Hepatocyte (in vitro differentiated cells): Measurements from ENCODE around the gene CNTNAP2. TPM values are rescaled to one million over a fixed set of nuclear protein-coding genes. Genes with fewer than 3 reads are reported as not detected.

Experiments
- DNase-seq: peaks from one replicate; pipeline ENCODE4 v3.0.0-alpha.2; 2016; ENCODE audit warnings: low spot score
- H2AFZ ChIP-seq: fragments of 200-600 bp; sonication (generic); 2 replicates; pipeline ENCODE4 v1.6.0; 2016; ENCODE audit warnings: antibody characterized with exemption, mild to moderate bottlenecking
- H3K27ac ChIP-seq: fragments of 200-600 bp; sonication (generic); 2 replicates; pipeline ENCODE4 v1.5.1; 2016; ENCODE audit warnings: mild to moderate bottlenecking
- H3K27me3 ChIP-seq: fragments of 200-600 bp; sonication (generic); 2 replicates; pipeline ENCODE4 v1.6.1; 2016
- H3K36me3 ChIP-seq: fragments of 200-600 bp; sonication (generic); replicated peaks from 2 replicates; pipeline ENCODE4 v1.5.1; 2016; ENCODE audit warnings: low read depth; ENCODE audit not compliant: insufficient read depth
- H3K4me1 ChIP-seq: fragments of 200-600 bp; sonication (generic); 2 replicates; pipeline ENCODE4 v1.5.1; 2016; ENCODE audit warnings: mild to moderate bottlenecking, moderate library complexity; ENCODE audit not compliant: insufficient read depth
- H3K4me2 ChIP-seq: fragments of 200-600 bp; sonication (generic); 2 replicates; pipeline ENCODE4 v1.6.0; 2016
- H3K4me3 ChIP-seq: fragments of 200-600 bp; sonication (generic); 2 replicates; pipeline ENCODE4 v1.5.1; 2016; ENCODE audit warnings: mild to moderate bottlenecking
- H3K79me2 ChIP-seq: fragments of 200-600 bp; sonication (generic); 2 replicates; pipeline ENCODE4 v1.6.0; 2017; ENCODE audit warnings: mild to moderate bottlenecking
- H3K9me2 ChIP-seq: fragments of 200-600 bp; sonication (generic); replicated peaks from 2 replicates; pipeline ENCODE4 v1.6.0; 2017; ENCODE audit warnings: mild to moderate bottlenecking; ENCODE audit not compliant: insufficient read depth
- H3K9me3 ChIP-seq: fragments of 200-600 bp; sonication (generic); 2 replicates; pipeline ENCODE4 v1.5.1; 2016; ENCODE audit warnings: low read depth, mild to moderate bottlenecking
- H4K20me1 ChIP-seq: fragments of 200-600 bp; sonication (generic); 2 replicates; pipeline ENCODE4 v1.6.0; 2016; ENCODE audit warnings: mild to moderate bottlenecking; ENCODE audit not compliant: insufficient read depth, poor library complexity, severe bottlenecking
- EZH2 ChIP-seq: fragments of 200-600 bp; sonication (generic); IDR thresholded peaks from 2 replicates; pipeline ENCODE4 v1.6.1; 2016; ENCODE audit warnings: antibody characterized with exemption, mild to moderate bottlenecking, borderline replicate concordance
- EZH2phosphoT487 ChIP-seq: fragments of 200-600 bp; sonication (generic); IDR thresholded peaks from one replicate; pipeline ENCODE4 v1.6.1; 2018; ENCODE audit warnings: antibody characterized with exemption, mild to moderate bottlenecking, low read depth, moderate library complexity; ENCODE audit not compliant: unreplicated experiment, severe bottlenecking
- WGBS: methylation state at CpG from one replicate; pipeline ENCODE4 v1.1.6; 2016; ENCODE audit warnings: low lambda C conversion rate; ENCODE audit errors: missing lambda C conversion rate; 5-methylcytosine and 5-hydroxymethylcytosine counted together
- polyA plus RNA-seq: library from polyadenylated mRNA; unstranded; fragments of >200 nt; fragmentation: Nextera tagmentation; extraction: Ambion mirVana; gene quantifications from 2 replicates; pipeline ENCODE4 v1.2.1, GENCODE V29; 2016
- total RNA-seq: library from RNA; depleted of rRNA; stranded (reverse); fragments of >200 nt; gene quantifications from 2 replicates; pipeline ENCODE4 v1.2.3, GENCODE V29; 2014
- TF ChIP-seq, protein P1 (sequence below): fragments of 200-600 bp; sonication (generic); IDR thresholded peaks from 2 replicates; pipeline ENCODE4 v1.5.1; 2016; ENCODE audit warnings: antibody characterized with exemption, mild to moderate bottlenecking; ENCODE audit not compliant: poor library complexity

Gene CNTNAP2
- total and polyA plus RNA-seq, 2 experiments from 2014 or later: 7.5 to 14.7 TPM

DNA sequence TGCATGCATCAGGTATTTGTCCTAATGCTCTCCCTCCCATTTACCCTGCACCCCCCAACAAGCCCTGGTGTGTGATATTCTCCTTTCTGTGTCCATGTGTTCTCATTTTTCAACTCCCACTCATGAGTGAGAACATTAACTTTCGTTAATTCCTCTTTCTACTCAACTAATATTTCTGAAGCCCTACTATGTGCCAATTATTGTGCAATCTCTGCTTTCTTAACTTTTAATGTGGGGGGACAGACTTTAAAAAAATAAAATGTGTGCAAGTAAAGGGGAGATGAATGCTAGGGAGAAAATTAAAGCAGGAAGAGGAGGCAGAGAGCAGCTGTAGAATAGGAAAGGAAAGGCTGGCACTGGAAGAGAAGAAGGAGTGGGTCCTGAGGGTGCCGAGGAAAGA is 1520.0 kb downstream of the CNTNAP2 start:
- Histone ChIP-seq H4K20me1 (no peaks in the 10 kb centered on the region), H3K27ac (no peak overlapping the region), H3K79me2 (no peaks in the 10 kb centered on the region), H3K9me2 (no peaks in the 10 kb centered on the region), H2AFZ (no peak overlapping the region), H3K9me3 (peaks cover 2% of the 10 kb centered on the region), H3K27me3 (no peaks in the 10 kb centered on the region), H3K36me3 (no peaks in the 10 kb centered on the region), H3K4me3 (no peak overlapping the region), H3K4me2 (no peak overlapping the region), H3K4me1 (no peaks in the 10 kb centered on the region)
- DNase-seq: no peak
- WGBS: 95% methylated on average over 2 of the region's 2 CpGs
- no peak for TF ChIP-seq EZH2
- TF ChIP-seq, protein P1, sequence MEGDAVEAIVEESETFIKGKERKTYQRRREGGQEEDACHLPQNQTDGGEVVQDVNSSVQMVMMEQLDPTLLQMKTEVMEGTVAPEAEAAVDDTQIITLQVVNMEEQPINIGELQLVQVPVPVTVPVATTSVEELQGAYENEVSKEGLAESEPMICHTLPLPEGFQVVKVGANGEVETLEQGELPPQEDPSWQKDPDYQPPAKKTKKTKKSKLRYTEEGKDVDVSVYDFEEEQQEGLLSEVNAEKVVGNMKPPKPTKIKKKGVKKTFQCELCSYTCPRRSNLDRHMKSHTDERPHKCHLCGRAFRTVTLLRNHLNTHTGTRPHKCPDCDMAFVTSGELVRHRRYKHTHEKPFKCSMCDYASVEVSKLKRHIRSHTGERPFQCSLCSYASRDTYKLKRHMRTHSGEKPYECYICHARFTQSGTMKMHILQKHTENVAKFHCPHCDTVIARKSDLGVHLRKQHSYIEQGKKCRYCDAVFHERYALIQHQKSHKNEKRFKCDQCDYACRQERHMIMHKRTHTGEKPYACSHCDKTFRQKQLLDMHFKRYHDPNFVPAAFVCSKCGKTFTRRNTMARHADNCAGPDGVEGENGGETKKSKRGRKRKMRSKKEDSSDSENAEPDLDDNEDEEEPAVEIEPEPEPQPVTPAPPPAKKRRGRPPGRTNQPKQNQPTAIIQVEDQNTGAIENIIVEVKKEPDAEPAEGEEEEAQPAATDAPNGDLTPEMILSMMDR: no peak
- no peak for TF ChIP-seq EZH2phosphoT487

DNA sequence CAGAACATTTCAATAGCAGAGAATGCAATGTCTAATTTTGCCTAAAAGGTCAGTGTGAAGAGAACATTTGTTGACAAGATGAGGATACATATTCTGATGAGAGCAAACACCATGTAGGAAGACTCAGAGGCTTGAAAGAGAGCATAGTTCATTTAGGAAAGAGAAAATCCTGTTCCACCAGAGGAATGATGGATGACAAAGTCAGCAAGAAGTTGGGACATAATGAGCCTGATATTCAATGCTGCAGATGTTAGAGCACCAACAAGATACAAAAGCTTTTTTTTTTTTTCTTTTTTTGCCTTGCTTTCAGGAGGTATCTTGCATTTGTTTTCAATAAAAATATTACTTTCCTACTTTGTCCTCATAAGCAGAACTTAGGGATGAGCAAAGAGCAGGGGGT is 1522.0 kb downstream of the CNTNAP2 start:
- H3K4me2 ChIP-seq: no peak overlapping the region
- H3K36me3 ChIP-seq: no peaks in the 10 kb centered on the region
- TF ChIP-seq, protein P1: no peak
- no peak for TF ChIP-seq EZH2phosphoT487
- TF ChIP-seq EZH2: no peak
- H3K79me2 ChIP-seq: no peaks in the 10 kb centered on the region
- no peak for DNase-seq
- no peaks in the 10 kb centered on the region for H4K20me1 ChIP-seq
- no peaks in the 10 kb centered on the region for H3K27me3 ChIP-seq
- no peak overlapping the region for H2AFZ ChIP-seq
- H3K9me2 ChIP-seq: no peaks in the 10 kb centered on the region
- no peak overlapping the region for H3K27ac ChIP-seq
- H3K4me1 ChIP-seq: no peaks in the 10 kb centered on the region
- H3K4me3 ChIP-seq: no peak overlapping the region
- H3K9me3 ChIP-seq: no peaks in the 10 kb centered on the region

DNA sequence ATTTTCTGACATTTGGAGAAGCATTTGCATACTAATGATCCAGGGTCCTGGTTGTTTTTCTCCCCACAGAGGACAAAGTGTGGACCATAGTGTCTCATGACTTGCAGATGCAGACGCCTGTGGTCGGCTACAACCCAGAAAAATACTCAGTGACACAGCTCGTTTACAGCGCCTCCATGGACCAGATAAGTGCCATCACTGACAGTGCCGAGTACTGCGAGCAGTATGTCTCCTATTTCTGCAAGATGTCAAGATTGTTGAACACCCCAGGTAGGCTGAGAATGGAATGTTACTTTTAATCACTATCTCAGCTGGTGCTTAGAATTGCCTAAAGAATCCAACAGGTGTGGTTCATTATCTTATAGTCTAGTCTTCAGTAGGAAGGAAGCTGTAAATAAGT is 1522.4 kb downstream of the CNTNAP2 start:
- Histone ChIP-seq H3K9me3 (no peaks in the 10 kb centered on the region), H4K20me1 (no peaks in the 10 kb centered on the region), H3K27me3 (no peaks in the 10 kb centered on the region), H3K4me1 (no peaks in the 10 kb centered on the region), H3K27ac (no peak overlapping the region), H3K9me2 (no peaks in the 10 kb centered on the region), H3K36me3 (no peaks in the 10 kb centered on the region), H2AFZ (no peak overlapping the region), H3K4me3 (no peak overlapping the region), H3K79me2 (no peaks in the 10 kb centered on the region), H3K4me2 (no peak overlapping the region)
- WGBS: 52% methylated on average over 6 of the region's 6 CpGs
- DNase-seq: no peak
- TF ChIP-seq, protein P1: no peak
- TF ChIP-seq EZH2phosphoT487 (no peak), EZH2 (no peak)

DNA sequence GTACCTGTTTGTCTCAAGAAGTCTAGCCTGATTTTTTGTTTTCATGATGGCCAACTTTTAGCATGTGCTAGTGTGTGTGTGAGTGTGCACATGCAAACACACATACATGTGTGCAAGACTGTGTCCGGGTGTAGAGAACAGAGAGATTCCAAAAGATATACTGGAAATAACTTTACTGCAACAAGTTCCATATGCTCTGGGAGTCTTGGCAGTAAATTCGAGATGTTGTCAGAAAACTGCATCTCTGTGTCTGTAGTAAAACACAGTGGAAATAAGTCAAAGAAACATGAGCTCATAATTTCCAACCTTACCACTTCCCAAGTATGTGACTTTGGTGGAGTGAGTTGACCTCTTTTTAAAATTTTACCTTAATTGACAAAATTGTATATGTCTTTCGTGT is 1523.2 kb downstream of the CNTNAP2 start:
- Histone ChIP-seq H3K36me3 (no peaks in the 10 kb centered on the region), H3K4me2 (no peak overlapping the region), H4K20me1 (no peaks in the 10 kb centered on the region), H3K4me3 (no peak overlapping the region), H3K9me2 (no peaks in the 10 kb centered on the region), H3K27me3 (no peaks in the 10 kb centered on the region), H3K4me1 (no peaks in the 10 kb centered on the region), H3K9me3 (no peaks in the 10 kb centered on the region), H3K27ac (no peak overlapping the region), H3K79me2 (no peaks in the 10 kb centered on the region), H2AFZ (no peak overlapping the region)
- no peak for TF ChIP-seq EZH2
- TF ChIP-seq, protein P1: no peak
- TF ChIP-seq EZH2phosphoT487: no peak
- WGBS: 73% methylated on average over 3 of the region's 3 CpGs
- no peak for DNase-seq
